CD4-positive, alpha-beta T cell (primary cell): ENCODE data around the gene MBTD1. TPM values are rescaled to one million over a fixed set of nuclear protein-coding genes. Genes with fewer than 3 reads are reported as not detected.

Source experiments
- ATAC-seq: fragments of 200-7000 bp; cut with Tn5 transposase; one replicate; pipeline ENCODE4 v1.10.0; 2022; ENCODE audit warnings: mild to moderate bottlenecking; ENCODE audit not compliant: poor library complexity
- CTCF ChIA-PET: fragments of 350-600 bp; sonication (Branson Sonifier 250); formaldehyde crosslinking; loops from one replicate; lab custom pipeline; 2021; ENCODE audit warnings: antibody characterized with exemption, inconsistent platforms; lab: Charles Lee
- POLR2A ChIA-PET: fragments of 350-600 bp; sonication (Branson Sonifier 250); formaldehyde crosslinking; loops from one replicate; lab custom pipeline; 2021; ENCODE audit warnings: antibody characterized with exemption, inconsistent platforms; lab: Charles Lee
- DNase-seq, 14 experiments: peaks; one replicate each; pipeline ENCODE4 v3.0.0-alpha.2; 2013 to 2020; ENCODE audit warnings: mixed read lengths in 2 of 14
- H3K27ac ChIP-seq, 2 donors: one replicate each; pipeline versions ENCODE4 v1.5.1 to v1.7.0; 2013; ENCODE audit warnings: low read length in 2 of 2, low read depth in 1 of 2, mild to moderate bottlenecking in 1 of 2
- H3K27me3 ChIP-seq, 2 experiments: 1 replicate in 1 of 2; 2 replicates in 1 of 2; pipeline versions ENCODE4 v1.6.1 to v1.7.0; 2013; ENCODE audit warnings: low read length in 2 of 2, control low read depth in 1 of 2, mild to moderate bottlenecking in 1 of 2, moderate library complexity in 1 of 2; ENCODE audit not compliant: insufficient read depth in 2 of 2, control insufficient read depth in 1 of 2
- H3K36me3 ChIP-seq: one replicate; pipeline ENCODE4 v1.6.1; 2013; ENCODE audit warnings: low read length, control low read depth; ENCODE audit not compliant: insufficient read depth
- H3K4me1 ChIP-seq: one replicate; pipeline ENCODE4 v1.6.1; 2013; ENCODE audit warnings: low read length, control low read depth; ENCODE audit not compliant: insufficient read depth
- H3K4me3 ChIP-seq: one replicate; pipeline ENCODE4 v1.5.1; 2013; ENCODE audit warnings: mild to moderate bottlenecking, low read length, moderate library complexity
- H3K9me3 ChIP-seq, 2 experiments: 1 replicate in 1 of 2; 2 replicates in 1 of 2; pipeline versions ENCODE4 v1.6.1 to v1.7.0; 2013; ENCODE audit warnings: low read length in 2 of 2, mild to moderate bottlenecking in 2 of 2, control low read depth in 1 of 2, moderate library complexity in 1 of 2; ENCODE audit not compliant: control insufficient read depth in 1 of 2, insufficient read depth in 1 of 2
- H3K27ac Mint-ChIP-seq: one replicate; pipeline ENCODE4 v1.8.0; 2020; ENCODE audit warnings: mixed read lengths
- H3K27me3 Mint-ChIP-seq: one replicate; pipeline ENCODE4 v1.8.0; 2021; ENCODE audit warnings: mixed read lengths
- H3K36me3 Mint-ChIP-seq: one replicate; pipeline ENCODE4 v1.8.0; 2021; ENCODE audit warnings: low read depth, mixed read lengths
- H3K4me1 Mint-ChIP-seq: one replicate; pipeline ENCODE4 v1.8.0; 2021; ENCODE audit warnings: low read depth, mixed read lengths
- H3K4me3 Mint-ChIP-seq: one replicate; pipeline ENCODE4 v1.8.0; 2020; ENCODE audit warnings: mild to moderate bottlenecking, mixed read lengths
- H3K9me3 Mint-ChIP-seq: one replicate; pipeline ENCODE4 v1.8.0; 2020; ENCODE audit warnings: mixed read lengths
- intact Hi-C, 2 experiments: fragments of 100-400 bp; cut with DNase I in 1 of 2; cut with micrococcal nuclease in 1 of 2; formaldehyde crosslinking; loops; one replicate each; pipeline versions ENCODE4 v1.15.1 to v1.9.0; 2023 to 2025; cut with DNase I, micrococcal nuclease
- total RNA-seq, 174 experiments: library from RNA in 2 of 174; stranded (reverse) in 2 of 174; gene quantifications; one replicate each; pipeline ENCODE4 v1.2.3 and lab custom pipeline; 2021 to 2026
- TF ChIP-seq, protein P1 (sequence below): fragments of 200-600 bp; IDR thresholded peaks from one replicate; pipeline ENCODE4 v1.8.0; 2022; ENCODE audit warnings: antibody characterized with exemption, mild to moderate bottlenecking

Gene MBTD1
- total RNA-seq, 2 experiments from 2014 or later, result 23.0 TPM

DNA sequence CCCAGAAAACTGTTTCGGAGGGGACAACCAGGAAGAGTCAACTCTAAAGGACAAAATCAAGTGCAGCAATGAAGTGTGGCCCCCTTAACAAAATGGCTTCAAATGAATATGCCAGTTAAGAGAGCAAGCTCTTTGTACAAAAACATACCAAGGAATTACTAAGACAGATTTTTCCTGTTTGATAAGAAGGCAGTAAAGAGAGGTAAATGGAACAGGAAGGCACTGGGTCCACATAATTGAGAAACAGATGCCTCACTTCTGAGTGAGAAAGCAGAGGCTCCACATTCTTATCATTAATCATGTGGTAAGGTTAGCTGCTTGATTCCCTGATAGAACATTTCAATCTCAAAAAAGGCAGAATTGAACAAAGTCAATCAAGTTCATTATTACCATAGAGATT lies 44.9 kb downstream of the MBTD1 start:
- intact Hi-C loops, result no loop called here
- TF ChIP-seq, protein P1, sequence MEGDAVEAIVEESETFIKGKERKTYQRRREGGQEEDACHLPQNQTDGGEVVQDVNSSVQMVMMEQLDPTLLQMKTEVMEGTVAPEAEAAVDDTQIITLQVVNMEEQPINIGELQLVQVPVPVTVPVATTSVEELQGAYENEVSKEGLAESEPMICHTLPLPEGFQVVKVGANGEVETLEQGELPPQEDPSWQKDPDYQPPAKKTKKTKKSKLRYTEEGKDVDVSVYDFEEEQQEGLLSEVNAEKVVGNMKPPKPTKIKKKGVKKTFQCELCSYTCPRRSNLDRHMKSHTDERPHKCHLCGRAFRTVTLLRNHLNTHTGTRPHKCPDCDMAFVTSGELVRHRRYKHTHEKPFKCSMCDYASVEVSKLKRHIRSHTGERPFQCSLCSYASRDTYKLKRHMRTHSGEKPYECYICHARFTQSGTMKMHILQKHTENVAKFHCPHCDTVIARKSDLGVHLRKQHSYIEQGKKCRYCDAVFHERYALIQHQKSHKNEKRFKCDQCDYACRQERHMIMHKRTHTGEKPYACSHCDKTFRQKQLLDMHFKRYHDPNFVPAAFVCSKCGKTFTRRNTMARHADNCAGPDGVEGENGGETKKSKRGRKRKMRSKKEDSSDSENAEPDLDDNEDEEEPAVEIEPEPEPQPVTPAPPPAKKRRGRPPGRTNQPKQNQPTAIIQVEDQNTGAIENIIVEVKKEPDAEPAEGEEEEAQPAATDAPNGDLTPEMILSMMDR, result no peak
- Mint-ChIP-seq H3K27me3 (no peaks in the 10 kb centered on the region), H3K9me3 (no peaks in the 10 kb centered on the region), H3K27ac (no peak overlapping the region), H3K36me3 (peaks cover 86% of the 10 kb centered on the region), H3K4me3 (no peak overlapping the region), H3K4me1 (no peaks in the 10 kb centered on the region)
- peak overlapping the region in 1 of 2 donors; percentile 3 for H3K27ac ChIP-seq
- no peak overlapping the region for H3K4me3 ChIP-seq
- H3K27me3 ChIP-seq, result no peaks in the 10 kb centered on the region
- no peaks in the 10 kb centered on the region for H3K4me1 ChIP-seq
- CTCF ChIA-PET, result no interaction called here
- POLR2A ChIA-PET, result no interaction called here
- ATAC-seq (no peak), DNase-seq (no peak)
- H3K9me3 ChIP-seq, result no peaks in the 10 kb centered on the region
- H3K36me3 ChIP-seq, result peaks cover 62% of the 10 kb centered on the region

DNA sequence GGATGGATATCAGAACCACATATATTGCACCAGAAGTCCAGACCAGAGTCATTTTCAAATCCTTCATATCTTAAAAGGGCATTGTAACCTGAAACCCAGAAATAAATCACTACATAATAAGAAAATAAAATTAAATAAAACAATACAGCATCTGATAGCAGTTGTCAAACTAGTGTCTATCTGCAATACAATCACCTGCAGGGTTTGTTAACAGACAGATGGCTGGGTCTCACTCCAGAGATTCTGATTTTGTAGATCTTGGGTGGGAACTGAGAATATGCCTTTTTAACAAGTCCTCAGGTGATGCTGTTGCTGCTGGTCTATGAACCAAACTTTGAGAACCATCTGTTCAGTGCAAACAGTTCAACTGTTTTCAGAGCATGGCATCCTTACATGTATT lies 56.0 kb downstream of the MBTD1 start:
- intact Hi-C loops, result no loop called here
- no peak for ATAC-seq
- Mint-ChIP-seq H3K36me3 (peaks cover 84% of the 10 kb centered on the region), H3K4me1 (peaks cover 5% of the 10 kb centered on the region), H3K9me3 (no peaks in the 10 kb centered on the region), H3K27ac (no peak overlapping the region), H3K27me3 (no peaks in the 10 kb centered on the region), H3K4me3 (no peak overlapping the region)
- no peaks in the 10 kb centered on the region for H3K9me3 ChIP-seq
- no peak for DNase-seq
- CTCF ChIA-PET, result no interaction called here
- no peak overlapping the region for H3K4me3 ChIP-seq
- H3K27me3 ChIP-seq, result no peaks in the 10 kb centered on the region
- H3K4me1 ChIP-seq, result peaks cover 12% of the 10 kb centered on the region
- peaks cover 80% of the 10 kb centered on the region for H3K36me3 ChIP-seq
- POLR2A ChIA-PET, result no interaction called here
- TF ChIP-seq, protein P1, result no peak
- H3K27ac ChIP-seq, result no peak overlapping the region

DNA sequence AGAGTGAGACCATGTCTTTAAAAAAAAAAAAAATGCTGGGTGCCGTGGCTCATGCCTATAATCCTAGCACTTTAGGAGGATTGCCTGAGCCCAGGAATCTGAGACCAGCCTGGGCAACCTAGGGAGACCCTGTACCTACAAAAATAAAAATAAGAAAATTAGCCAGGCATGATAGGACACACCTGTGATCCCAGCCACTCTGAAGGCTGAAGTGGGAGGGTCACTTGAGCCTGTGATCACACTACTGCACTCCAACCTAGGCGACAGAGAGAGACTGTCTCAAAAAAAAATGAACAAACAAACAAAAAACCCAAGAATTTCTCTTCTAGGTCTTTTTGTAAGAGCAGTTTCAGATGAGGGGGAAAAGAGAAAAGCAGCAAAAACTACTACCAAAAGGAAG lies 59.0 kb downstream of the MBTD1 start:
- H3K27ac Mint-ChIP-seq, result peak overlapping the region; percentile 44
- Histone ChIP-seq H3K9me3 (no peaks in the 10 kb centered on the region), H3K27me3 (no peaks in the 10 kb centered on the region), H3K27ac (no peak overlapping the region), H3K4me3 (no peak overlapping the region), H3K4me1 (peaks cover 12% of the 10 kb centered on the region), H3K36me3 (peaks cover 61% of the 10 kb centered on the region)
- ATAC-seq, result no peak
- peaks cover 72% of the 10 kb centered on the region for H3K36me3 Mint-ChIP-seq
- peaks cover 5% of the 10 kb centered on the region for H3K4me1 Mint-ChIP-seq
- no peak overlapping the region for H3K4me3 Mint-ChIP-seq
- no peaks in the 10 kb centered on the region for H3K27me3 Mint-ChIP-seq
- DNase-seq, result no peak
- ChIA-PET CTCF (no interaction called here), POLR2A (no interaction called here)
- TF ChIP-seq, protein P1, result no peak
- no peaks in the 10 kb centered on the region for H3K9me3 Mint-ChIP-seq
- intact Hi-C loops, result no loop called here
